Measurements from ENCODE around the gene CHEK2. TPM values are rescaled to one million over a fixed set of nuclear protein-coding genes. Genes with fewer than 3 reads are reported as not detected.

CHEK2 gene
- total RNA-seq, 2 donors from 2014 or later = 2.9 to 3.5 TPM

GRCh38 chr22:28648792-28649191, 92.8 kb downstream of the CHEK2 start:
- DNase-seq (no peak), ATAC-seq (no peak)
- intact Hi-C loops (cut with DNase I) = no loop called here

- intact Hi-C loops (cut with DNase I) = no loop called here
- DNase-seq = no peak
- ATAC-seq = no peak
Observed at GRCh38 chr22:28647216-28647615, 94.4 kb downstream of the CHEK2 start.

DNA sequence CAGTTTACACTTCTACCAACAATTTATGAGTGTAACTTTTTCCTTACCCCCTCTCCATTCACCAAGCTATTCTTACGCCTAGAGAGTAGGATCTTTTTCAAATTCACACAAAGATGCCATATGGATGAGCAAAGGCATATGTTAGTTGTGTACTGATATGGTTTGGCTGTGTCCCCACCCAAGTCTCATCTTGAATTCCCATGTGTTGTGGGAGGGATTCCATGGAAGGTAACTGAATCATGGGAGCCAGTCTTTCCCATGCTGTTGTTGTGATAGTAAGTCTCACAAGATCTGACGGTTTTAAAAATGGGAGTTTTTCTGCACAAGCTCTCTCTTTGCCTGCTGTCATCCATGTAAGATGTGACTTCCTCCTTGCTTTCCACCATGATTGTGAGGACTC, 102.3 kb downstream of the CHEK2 start:
- no peak for ATAC-seq
- intact Hi-C loops (cut with DNase I) = no loop called here

More for the DNA sequence above, 102.3 kb downstream of the CHEK2 start:
- DNase-seq = no peak

Other genes starting within 250 kb of the CHEK2 start
- 10 to 100 TPM; 15.0 to 18.2 TPM for gene TTC28, start 62.0 kb downstream of the CHEK2 start, total RNA-seq
- gene HSCB, start 219 bp upstream of the CHEK2 start, total RNA-seq = 10 to 100 TPM in 1 of 2 donors, 1 to 10 TPM in 1; 9.3 to 10.5 TPM
- gene CCDC117, start 30.9 kb upstream of the CHEK2 start, total RNA-seq = 10 to 100 TPM; 12.9 to 13.6 TPM
- gene XBP1, start 58.7 kb upstream of the CHEK2 start, total RNA-seq = 100 to 1,000 TPM in 1 of 2 donors, 10 to 100 TPM in 1; 74.8 to 144 TPM
- gene ZNRF3, start 141.8 kb upstream of the CHEK2 start, total RNA-seq = 1 to 10 TPM; 5.2 to 6.6 TPM